Measurements from ENCODE around the gene OTULINL.

- no peak for TF ChIP-seq CTCF (IDR thresholded peaks at IDR 0.05 in 8 of 11, conservative IDR thresholded peaks at IDR 0.05 in 3 of 11)
- TF ChIP-seq POLR2AphosphoS5 (IDR thresholded peaks at IDR 0.05): no peak
Observed at GRCh38 chr5:14655146-14655741, 73.7 kb downstream of the OTULINL start.
